ENCODE measurements around the gene SNX18.

SNX18 gene

DNA sequence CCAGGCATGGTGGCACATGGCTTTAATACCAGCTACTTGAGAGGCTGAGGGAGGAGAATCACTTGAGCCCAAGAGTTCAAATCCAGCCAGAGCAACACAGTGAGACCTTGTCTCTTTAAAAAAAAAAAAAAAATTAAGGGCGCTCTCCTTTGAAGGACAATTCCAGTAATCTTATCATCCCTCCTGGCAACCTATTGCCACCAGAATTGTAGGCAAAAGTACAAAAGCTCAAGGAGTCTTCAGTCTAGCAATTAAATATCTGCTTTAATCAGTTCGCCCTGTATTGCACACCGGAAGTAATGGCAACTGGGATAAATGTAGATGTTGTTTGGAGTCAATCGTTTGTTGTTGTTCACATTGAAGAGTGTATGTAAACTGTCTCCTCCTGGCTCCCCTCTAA lies 7.7 kb downstream of the SNX18 start:
- TF ChIP-seq, protein P1, sequence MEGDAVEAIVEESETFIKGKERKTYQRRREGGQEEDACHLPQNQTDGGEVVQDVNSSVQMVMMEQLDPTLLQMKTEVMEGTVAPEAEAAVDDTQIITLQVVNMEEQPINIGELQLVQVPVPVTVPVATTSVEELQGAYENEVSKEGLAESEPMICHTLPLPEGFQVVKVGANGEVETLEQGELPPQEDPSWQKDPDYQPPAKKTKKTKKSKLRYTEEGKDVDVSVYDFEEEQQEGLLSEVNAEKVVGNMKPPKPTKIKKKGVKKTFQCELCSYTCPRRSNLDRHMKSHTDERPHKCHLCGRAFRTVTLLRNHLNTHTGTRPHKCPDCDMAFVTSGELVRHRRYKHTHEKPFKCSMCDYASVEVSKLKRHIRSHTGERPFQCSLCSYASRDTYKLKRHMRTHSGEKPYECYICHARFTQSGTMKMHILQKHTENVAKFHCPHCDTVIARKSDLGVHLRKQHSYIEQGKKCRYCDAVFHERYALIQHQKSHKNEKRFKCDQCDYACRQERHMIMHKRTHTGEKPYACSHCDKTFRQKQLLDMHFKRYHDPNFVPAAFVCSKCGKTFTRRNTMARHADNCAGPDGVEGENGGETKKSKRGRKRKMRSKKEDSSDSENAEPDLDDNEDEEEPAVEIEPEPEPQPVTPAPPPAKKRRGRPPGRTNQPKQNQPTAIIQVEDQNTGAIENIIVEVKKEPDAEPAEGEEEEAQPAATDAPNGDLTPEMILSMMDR (IDR thresholded peaks at IDR 0.05; ENCODE audit: low read depth, low read length): no peak
- H3K4me3 ChIP-seq (ENCODE audit: low read depth, low read length): peak overlapping the region; percentile 77

DNA sequence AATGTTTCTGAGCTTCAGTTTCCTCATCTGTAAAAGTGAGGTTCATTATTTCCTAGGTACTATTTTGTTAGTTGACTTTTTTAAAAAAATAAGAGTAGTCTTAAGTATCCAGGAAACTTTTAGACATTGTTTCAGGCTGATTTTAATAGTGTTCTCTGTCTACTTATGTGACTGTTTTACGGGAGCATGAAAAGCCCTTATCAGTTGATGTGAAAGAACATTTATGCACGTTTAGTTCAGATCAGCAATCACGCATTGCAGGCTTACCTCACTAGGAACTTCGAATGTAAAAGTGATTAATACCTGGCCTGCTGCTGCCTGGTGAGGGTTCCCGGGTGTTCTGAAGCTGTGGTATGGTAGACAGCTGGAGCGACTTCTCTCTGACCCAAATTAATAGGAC lies 8.1 kb downstream of the SNX18 start:
- TF ChIP-seq, protein P1 (IDR thresholded peaks at IDR 0.05; ENCODE audit: low read depth, low read length): no peak
- H3K4me3 ChIP-seq (ENCODE audit: low read depth, low read length): no peak overlapping the region

DNA sequence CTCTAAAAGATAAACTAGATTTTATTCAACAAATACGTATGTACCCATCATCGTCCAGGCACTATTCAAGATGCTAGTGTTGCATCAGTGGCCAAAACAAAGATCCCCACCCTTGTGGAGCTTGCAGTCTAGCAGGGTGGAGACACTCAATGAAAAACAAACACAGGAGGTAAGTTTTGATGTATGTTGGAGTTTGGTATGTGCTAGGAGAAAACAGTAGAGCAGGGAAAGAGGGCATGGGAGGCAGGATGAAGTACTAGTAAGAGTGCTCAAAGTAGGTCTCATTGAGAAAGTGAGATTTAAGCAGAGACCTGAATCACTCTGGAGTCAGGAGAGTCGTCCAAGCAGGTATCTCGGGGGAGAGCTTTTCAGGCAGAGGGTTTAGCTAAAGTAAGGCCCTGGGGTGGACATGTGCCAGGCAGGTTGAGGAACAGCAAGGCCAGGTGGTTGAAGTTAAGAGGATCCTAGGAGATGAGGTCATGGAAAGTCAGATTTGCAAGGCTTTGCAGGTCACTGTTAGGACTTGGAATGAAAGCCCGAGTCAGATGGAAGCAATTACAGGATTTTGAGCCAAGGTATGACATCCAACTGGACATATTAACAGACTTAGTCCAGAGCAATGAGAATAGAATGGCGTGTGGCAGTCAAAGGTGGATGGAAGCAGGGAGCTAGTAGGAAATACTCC lies 9.2 kb downstream of the SNX18 start:
- no peak overlapping the region for H3K4me3 ChIP-seq (ENCODE audit: low read depth, low read length)
- TF ChIP-seq, protein P1 (IDR thresholded peaks at IDR 0.05; ENCODE audit: low read depth, low read length): no peak

DNA sequence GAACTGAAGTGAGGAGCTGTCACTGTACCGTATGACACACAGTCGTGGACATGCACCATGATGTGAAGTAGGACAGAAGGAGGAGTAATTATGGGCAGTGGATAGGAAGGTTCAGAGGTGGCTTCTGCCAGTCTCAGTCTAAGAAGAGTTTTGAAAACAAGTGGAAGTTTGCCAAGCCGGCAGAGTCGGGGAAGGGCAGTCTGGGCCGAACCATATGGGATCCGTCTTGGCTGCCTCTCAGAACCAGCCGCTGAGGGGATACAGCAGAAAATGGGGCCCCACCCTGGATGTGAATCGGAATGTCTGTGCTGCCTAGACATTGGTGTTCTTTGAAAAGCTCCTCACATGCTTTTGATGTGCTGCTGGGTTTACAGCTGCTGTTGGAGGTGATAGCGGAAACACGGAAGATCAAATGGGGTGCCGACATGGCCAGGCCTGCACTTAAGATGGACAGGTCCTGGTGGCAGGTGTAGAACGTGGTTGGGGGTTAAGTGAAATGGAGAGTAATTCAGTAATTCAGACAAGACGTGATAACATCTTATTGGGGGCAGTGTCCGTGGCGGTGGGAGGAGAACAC lies 11.2 kb downstream of the SNX18 start:
- no peak overlapping the region for H3K4me3 ChIP-seq (ENCODE audit: low read depth, low read length)
- TF ChIP-seq, protein P1 (IDR thresholded peaks at IDR 0.05; ENCODE audit: low read depth, low read length): no peak

DNA sequence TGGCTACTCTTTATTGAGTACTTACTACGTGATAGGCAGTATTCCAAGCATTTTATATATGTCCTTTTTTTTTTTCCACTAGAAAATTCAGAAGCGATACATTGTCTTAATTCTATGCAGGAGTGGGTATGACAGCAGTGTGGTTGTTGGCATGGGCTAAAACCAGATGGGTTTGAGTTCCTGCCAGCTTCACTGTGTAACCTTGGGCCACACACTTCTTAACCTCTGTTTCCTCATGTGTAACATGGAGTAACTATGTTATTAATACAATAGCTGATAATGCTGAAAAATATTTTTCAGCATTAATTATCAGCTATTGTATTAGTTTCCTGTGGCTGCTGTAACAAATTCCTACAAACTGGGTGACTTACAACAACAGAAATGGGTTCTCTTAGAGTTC lies 12.0 kb downstream of the SNX18 start:
- no peak overlapping the region for H3K4me3 ChIP-seq (ENCODE audit: low read depth, low read length)
- TF ChIP-seq, protein P1 (IDR thresholded peaks at IDR 0.05; ENCODE audit: low read depth, low read length): no peak

DNA sequence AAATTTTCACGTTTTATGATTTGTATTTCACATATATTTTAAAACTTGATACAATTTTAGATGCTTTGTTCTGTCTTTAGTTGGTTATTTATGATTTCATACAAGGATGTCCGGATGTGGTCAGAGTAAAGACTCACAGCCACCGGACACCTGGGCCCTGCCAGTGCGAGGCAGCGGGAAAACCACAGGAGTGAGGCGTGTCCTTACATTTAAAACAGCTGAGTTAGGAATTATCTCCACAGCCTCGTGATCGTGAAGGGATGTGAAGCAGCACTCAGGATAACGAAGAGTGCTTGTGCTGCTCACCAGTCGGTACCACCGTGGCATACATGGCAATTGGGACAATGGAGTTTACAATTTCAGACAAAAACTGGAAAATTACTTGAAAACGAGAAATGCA lies 14.0 kb downstream of the SNX18 start:
- TF ChIP-seq, protein P1 (IDR thresholded peaks at IDR 0.05; ENCODE audit: low read depth, low read length): no peak
- no peak overlapping the region for H3K4me3 ChIP-seq (ENCODE audit: low read depth, low read length)

DNA sequence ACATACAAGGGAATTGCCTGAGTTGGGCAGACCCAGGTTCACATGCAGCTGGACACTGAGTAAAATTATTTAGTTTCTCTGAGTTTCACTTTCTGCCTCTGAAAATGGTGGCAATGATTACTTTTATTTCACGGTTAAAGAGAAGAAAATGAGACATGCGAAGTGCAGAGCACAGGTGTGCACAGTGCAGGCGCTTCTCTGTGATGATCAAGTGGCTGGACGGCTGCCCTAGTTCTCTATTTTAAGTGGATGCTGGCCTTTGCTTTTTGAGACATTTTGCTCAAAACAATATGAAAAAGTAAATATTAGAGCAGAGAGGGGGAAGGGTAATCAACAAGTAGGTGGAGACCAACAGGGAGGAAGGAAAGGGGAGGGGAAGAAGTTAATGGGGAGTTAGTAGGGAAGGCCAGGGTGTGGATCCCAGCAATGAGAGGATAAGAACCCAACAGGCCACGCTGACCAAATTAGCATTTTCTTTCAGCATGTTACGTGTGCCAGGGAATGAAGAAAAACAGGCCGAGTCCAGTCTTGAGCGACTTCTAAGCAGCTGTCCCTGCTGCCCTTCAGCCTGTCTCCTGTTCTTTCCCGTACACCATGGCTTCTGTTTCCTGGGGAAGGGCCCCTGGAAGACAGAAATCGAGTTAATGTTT lies 16.1 kb downstream of the SNX18 start:
- H3K4me3 ChIP-seq (ENCODE audit: low read depth, low read length): no peak overlapping the region
- TF ChIP-seq, protein P1 (IDR thresholded peaks at IDR 0.05; ENCODE audit: low read depth, low read length): no peak

Measured in WI38 (cell line).